Measurements from ENCODE around the gene TRA2A. TPM values are rescaled to one million over a fixed set of nuclear protein-coding genes. Genes with fewer than 3 reads are reported as not detected.

Gene TRA2A
- total and polyA plus RNA-seq, 2 of the 13 experiments (the other 11 are each of a cell fraction or from before 2014, with no cell fraction given), result 39.1 to 41.6 TPM

DNA sequence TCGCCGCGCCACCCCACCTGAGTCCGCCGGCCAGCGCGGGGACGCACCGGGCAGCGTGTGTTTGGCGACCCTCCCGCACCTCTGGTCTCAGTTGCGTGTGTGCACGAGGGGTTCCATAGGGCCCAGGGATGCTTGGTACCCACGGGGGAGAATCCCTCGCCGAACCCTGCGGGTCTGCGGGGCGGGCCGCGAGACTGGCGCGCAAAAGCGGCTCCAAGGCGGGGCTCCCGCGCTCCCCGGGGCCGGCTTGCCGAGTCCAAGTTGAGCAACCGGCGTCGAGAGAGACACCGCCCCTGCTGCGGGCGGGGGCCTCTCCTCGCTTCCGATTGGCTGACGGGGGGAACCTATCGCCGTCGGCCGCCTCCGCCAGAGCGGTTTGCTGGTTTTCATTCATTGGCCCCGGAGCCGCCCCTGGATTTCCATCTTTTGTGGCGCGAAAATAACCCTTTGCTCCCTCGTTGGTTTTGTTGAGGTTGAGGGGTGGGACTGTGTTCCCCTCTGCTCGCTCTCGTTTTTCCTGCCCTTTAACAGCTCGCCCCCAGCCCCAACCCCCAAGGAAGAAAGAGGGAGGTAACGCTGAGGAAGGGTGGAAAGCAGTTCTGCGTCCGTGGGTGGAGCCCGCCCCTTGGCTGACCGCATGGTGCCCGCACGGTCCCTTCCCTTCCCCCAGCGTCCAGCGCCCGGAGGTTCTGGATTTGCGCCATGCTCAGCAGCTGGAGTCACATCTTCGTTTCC is 57.5 kb downstream of the TRA2A start (continued):
- TF ChIP-seq NR2C2 (CRISPR knock-in tag; IDR thresholded peaks at IDR 0.05; ENCODE audit: borderline replicate concordance) (no peak; the same call in 1 of the 2 replicates), ZNF703 (CRISPR knock-in tag; IDR thresholded peaks at IDR 0.05; ENCODE audit: borderline replicate concordance) (no peak), BRCA1 (CRISPR knock-in tag; IDR thresholded peaks at IDR 0.05) (peak; percentile 77), KLF15 (CRISPR knock-in tag; IDR thresholded peaks at IDR 0.05; ENCODE audit: borderline replicate concordance) (peak; percentile 77), ZNF296 (CRISPR knock-in tag; conservative IDR thresholded peaks at IDR 0.05) (peak; percentile 77; the same call in 1 of the 2 replicates), AGO2 (optimal IDR thresholded peaks at IDR 0.05; ENCODE audit: low read depth, low read length) (peak; percentile 99), ZFP36 (IDR thresholded peaks at IDR 0.05; ENCODE audit: borderline replicate concordance, low read depth, low read length, partially characterized antibody) (no peak), PHF8 (CRISPR knock-in tag; IDR thresholded peaks at IDR 0.05) (peak; percentile 79), ZNF510 (CRISPR knock-in tag; IDR thresholded peaks at IDR 0.05; ENCODE audit: low read depth) (peak; percentile 68; the same call in 1 of the 2 replicates), ZNF572 (CRISPR knock-in tag; IDR thresholded peaks at IDR 0.05) (peak; percentile 40; the same call in 1 of the 2 replicates)
- TF ChIP-seq, protein P1, sequence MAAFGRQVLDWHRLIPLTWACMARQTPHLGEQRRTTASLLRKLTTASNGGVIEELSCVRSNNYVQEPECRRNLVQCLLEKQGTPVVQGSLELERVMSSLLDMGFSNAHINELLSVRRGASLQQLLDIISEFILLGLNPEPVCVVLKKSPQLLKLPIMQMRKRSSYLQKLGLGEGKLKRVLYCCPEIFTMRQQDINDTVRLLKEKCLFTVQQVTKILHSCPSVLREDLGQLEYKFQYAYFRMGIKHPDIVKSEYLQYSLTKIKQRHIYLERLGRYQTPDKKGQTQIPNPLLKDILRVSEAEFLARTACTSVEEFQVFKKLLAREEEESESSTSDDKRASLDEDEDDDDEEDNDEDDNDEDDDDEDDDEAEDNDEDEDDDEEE (CRISPR knock-in tag; IDR thresholded peaks at IDR 0.05), result no peak; the same call in 1 of the 2 replicates
- TF ChIP-seq, protein P2, sequence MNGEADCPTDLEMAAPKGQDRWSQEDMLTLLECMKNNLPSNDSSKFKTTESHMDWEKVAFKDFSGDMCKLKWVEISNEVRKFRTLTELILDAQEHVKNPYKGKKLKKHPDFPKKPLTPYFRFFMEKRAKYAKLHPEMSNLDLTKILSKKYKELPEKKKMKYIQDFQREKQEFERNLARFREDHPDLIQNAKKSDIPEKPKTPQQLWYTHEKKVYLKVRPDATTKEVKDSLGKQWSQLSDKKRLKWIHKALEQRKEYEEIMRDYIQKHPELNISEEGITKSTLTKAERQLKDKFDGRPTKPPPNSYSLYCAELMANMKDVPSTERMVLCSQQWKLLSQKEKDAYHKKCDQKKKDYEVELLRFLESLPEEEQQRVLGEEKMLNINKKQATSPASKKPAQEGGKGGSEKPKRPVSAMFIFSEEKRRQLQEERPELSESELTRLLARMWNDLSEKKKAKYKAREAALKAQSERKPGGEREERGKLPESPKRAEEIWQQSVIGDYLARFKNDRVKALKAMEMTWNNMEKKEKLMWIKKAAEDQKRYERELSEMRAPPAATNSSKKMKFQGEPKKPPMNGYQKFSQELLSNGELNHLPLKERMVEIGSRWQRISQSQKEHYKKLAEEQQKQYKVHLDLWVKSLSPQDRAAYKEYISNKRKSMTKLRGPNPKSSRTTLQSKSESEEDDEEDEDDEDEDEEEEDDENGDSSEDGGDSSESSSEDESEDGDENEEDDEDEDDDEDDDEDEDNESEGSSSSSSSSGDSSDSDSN (CRISPR knock-in tag; IDR thresholded peaks at IDR 0.05), result peak; percentile 97
- TF ChIP-seq, protein P3, sequence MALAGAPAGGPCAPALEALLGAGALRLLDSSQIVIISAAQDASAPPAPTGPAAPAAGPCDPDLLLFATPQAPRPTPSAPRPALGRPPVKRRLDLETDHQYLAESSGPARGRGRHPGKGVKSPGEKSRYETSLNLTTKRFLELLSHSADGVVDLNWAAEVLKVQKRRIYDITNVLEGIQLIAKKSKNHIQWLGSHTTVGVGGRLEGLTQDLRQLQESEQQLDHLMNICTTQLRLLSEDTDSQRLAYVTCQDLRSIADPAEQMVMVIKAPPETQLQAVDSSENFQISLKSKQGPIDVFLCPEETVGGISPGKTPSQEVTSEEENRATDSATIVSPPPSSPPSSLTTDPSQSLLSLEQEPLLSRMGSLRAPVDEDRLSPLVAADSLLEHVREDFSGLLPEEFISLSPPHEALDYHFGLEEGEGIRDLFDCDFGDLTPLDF (CRISPR knock-in tag; IDR thresholded peaks at IDR 0.05), result peak; percentile 98
- TF ChIP-seq, protein P4, sequence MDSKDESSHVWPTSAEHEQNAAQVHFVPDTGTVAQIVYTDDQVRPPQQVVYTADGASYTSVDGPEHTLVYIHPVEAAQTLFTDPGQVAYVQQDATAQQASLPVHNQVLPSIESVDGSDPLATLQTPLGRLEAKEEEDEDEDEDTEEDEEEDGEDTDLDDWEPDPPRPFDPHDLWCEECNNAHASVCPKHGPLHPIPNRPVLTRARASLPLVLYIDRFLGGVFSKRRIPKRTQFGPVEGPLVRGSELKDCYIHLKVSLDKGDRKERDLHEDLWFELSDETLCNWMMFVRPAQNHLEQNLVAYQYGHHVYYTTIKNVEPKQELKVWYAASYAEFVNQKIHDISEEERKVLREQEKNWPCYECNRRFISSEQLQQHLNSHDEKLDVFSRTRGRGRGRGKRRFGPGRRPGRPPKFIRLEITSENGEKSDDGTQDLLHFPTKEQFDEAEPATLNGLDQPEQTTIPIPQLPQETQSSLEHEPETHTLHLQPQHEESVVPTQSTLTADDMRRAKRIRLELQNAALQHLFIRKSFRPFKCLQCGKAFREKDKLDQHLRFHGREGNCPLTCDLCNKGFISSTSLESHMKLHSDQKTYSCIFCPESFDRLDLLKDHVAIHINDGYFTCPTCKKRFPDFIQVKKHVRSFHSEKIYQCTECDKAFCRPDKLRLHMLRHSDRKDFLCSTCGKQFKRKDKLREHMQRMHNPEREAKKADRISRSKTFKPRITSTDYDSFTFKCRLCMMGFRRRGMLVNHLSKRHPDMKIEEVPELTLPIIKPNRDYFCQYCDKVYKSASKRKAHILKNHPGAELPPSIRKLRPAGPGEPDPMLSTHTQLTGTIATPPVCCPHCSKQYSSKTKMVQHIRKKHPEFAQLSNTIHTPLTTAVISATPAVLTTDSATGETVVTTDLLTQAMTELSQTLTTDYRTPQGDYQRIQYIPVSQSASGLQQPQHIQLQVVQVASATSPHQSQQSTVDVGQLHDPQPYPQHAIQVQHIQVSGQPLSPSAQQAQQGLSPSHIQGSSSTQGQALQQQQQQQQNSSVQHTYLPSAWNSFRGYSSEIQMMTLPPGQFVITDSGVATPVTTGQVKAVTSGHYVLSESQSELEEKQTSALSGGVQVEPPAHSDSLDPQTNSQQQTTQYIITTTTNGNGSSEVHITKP (CRISPR knock-in tag; IDR thresholded peaks at IDR 0.05; ENCODE audit: low read depth), result no peak; the same call in 1 of the 2 replicates
- TF ChIP-seq, protein P5, sequence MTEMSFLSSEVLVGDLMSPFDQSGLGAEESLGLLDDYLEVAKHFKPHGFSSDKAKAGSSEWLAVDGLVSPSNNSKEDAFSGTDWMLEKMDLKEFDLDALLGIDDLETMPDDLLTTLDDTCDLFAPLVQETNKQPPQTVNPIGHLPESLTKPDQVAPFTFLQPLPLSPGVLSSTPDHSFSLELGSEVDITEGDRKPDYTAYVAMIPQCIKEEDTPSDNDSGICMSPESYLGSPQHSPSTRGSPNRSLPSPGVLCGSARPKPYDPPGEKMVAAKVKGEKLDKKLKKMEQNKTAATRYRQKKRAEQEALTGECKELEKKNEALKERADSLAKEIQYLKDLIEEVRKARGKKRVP (CRISPR knock-in tag; IDR thresholded peaks at IDR 0.05), result peak in 1 of 2 experiments; percentile 70; a peak in 2 of 4 replicates

Data from HepG2 (cell line).